HG02852 (cell line): Measurements from ENCODE around the gene AGAP2.
"Not testable (repeated sequence)": the region's sequence is repeated elsewhere in the genome, so short reads cannot be mapped to it uniquely, and the experiment has no call there.

ENCODE experiments used
- ATAC-seq: cut with Tn5 transposase; IDR thresholded peaks from one replicate; pipeline ENCODE4 v1.9.1; 2021; ENCODE audit warnings: mild to moderate bottlenecking, moderate library complexity; ENCODE audit not compliant: unreplicated experiment

The AGAP2 gene

DNA sequence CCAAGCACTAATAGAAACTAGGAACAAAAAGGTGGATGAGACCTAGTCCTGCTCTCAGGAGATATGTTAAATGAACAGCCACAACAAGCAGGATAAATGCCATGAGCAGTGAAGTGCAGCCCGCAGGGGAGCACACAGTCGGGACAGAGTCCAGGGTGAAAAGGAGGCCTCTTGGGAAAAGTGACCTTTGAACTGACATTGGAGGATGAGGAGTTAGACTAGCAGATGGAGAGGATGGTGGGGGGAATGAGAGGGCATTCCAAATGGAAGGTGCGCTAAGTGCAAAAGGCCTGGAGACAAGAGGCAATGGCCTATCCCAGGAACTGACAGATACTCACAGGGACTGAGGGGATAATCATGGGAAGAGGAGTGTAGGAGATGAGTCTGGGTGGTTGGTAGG, 40.1 kb downstream of the AGAP2 start:
- no peak for ATAC-seq

DNA sequence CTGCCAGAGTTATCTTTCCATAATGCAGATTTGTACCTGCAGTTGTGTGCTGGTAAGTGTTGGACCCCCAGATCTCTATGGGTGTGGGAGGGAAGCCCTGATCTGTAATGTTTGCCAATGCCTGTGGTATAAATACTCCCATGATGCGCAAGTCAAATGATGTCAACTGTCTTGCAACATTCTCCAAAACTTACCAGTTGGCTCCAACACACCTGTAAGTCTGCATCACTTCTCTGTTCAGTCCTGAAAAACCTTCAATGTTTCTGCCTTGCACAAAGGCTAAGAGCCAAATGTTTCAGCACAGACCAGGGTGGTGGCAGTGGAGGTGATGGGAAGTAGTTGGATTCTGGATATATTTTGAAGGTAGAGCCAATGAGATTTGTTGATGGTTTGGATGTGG, 41.5 kb downstream of the AGAP2 start:
- ATAC-seq = no peak

DNA sequence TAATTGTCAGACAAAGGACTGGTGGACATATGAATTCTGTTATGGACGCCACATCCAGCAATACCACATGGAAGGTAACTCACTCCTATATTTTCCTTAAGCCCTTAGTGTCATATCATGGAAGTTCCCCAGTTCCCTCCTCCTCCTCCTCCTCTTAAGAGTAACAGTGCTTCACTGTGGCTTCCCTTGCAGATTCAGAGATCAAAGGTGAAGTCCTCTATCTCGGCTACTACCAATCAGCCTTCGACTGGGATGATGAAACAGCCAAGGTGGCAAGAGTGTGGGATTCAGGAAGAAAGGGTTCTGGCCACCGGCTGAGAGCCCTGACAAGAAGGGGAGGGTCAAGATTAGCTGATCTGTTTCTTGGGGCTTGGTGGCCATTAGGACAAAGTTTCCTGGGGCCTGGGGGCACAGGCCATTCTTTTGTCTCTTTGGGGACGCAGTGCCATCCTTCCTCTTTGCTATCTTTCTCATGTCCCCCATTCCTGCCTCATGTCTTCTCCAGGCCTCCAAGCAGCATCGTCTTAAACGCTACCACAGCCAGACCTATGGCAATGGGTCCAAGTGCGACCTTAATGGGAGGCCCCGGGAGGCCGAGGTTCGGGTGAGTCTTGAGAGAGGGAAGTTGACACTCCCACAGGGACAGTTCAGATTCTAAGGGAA, 42.6 kb downstream of the AGAP2 start:
- no peak for ATAC-seq

DNA sequence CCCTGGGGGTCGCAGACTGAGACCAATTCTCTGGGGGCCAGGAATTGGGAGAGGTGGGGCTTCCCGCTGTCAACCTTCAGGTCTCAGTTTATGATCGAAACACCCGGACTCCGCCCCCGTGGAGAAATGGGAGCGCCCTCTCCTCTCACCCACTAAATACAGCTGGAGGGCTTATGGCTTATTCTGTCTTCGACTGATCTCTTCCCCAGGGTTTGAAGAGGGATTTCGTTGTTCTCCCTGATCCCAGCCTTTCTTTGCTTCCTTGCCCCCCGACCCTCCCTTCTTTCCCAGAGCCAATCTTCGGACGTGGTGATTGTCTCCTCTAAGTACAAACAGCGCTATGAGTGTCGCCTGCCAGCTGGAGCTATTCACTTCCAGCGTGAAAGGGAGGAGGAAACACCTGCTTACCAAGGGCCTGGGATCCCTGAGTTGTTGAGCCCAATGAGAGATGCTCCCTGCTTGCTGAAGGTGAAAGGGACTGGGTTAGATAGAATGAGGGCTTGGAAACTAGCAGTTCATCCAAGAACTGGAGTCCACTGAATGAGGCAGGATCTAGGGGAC, 44.0 kb downstream of the AGAP2 start:
- no peak for ATAC-seq

- peak; percentile 97 for ATAC-seq
Observed at GRCh38 chr12:57693659-57694458, 44.7 kb downstream of the AGAP2 start, which contains the start of gene OS9. TSS of gene OS9 (plus strand) at chr12:57694132. CDS start at chr12:57694162, 30 bp downstream.

DNA sequence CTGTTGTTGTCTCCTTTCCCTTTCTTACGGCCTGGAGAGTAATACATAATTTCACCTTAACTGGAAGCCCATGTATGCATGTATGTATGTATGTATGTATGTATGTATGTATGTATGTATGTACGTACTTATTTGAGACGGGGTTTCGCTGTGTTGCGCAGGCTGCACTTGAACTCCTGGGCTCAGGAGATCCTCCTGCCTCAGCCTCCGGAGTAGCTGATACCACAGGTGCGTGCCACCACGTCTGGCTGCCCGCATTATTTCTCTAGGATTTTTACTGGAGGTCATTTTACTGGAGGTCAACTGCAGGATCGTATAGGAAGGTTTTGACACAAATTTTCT, 45.3 kb downstream of the AGAP2 start:
- ATAC-seq = no peak

- no peak for ATAC-seq
Observed at GRCh38 chr12:57692500-57692899, 46.0 kb downstream of the AGAP2 start.

DNA sequence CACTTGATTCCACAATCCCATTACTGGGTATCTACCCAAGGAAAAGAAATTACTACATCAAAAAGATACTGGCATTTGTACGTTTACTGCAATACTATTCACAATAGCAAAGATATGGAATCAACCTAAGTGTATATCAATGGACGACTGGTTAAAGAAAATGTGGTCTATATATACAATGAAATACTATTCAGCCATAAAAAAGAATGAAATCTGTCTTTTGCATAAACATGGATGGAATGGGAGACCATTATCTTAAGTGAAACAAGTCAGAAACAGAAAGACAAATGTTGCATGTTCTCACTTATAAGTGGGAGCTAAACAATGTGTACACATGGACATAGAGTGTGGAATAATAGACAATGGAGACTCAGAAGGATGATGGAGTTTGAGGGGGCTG, 49.6 kb downstream of the AGAP2 start:
- ATAC-seq = no peak

DNA sequence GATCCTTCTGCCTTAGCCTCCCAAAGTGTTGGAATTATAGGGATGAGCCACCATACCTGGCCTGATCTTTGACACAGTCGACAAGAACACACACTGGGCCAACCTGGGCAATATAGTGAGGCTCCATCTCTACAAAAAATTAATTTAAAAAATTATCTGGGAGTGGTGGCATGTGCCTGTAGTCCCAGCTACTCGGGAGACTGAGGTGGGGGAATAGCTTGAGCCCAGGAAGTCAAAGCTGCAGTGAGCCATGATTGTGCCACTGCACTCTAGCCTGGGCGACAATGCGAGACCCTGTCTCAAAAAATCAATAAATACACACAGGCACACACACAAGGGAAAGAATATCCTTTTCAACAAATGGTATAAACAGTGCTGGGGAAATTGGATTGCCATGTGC, 50.7 kb downstream of the AGAP2 start:
- no peak for ATAC-seq

DNA sequence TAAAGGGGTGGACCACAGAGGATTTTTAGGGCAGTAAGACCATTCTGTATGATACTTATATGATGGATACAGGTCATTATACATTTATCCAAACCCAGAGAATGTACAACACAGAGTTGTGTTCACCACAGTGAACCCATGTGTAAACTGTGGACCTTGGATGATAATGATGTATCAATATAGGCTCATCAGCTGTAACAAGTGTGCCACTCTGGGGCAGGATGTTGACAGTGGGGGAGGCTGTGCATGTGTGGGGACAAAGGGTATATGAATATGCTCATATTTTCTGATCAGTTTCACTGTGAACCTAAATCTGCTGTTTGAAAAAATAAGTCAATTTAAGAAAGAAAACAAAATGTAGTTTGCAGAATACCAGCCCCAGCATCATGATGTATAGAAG, 58.8 kb downstream of the AGAP2 start:
- ATAC-seq = no peak

DNA sequence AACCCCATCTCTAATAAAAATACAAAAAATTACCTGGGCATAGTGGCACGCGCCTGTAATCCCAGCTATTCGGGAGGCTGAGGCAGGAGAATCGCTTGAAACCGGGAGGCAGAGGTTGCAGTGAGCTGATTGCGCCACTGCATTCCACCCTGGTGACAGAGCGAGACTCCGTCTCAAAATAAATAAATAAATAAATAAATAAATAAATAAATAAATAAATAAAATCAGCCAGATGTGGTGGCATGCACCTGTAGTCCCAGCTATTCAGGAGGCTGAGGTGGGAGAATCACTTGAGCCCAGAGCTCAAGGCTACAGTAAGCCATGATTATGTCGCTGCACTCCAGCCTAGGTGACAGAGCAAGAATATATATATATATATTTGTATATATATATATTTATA, 60.6 kb downstream of the AGAP2 start:
- not testable (repeated sequence) for ATAC-seq

DNA sequence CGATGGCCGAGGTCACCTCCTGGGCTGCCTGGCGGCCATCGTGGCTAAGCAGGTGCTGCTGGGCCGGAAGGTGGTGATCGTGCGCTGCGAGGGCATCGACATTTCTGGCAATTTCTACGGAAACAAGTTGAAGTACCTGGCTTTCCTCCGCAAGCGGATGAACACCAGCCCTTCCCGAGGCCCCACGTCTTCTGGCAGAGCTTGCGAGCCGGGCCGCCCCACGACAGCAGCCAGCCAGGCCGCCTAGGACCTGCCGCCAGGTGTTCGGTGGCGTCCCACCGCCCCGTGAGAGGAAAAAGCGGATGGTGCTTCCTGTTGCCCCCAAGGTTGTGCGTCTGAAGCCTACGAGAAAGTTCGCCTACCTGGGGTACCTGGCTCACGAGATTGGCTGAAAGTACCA, 63.9 kb downstream of the AGAP2 start:
- ATAC-seq = no peak
